HCT116 (cell line): ENCODE data around the gene ASXL2. TPM values are rescaled to one million over a fixed set of nuclear protein-coding genes. Genes with fewer than 3 reads are reported as not detected.

Experiments used
- ATAC-seq: fragments of 200-7000 bp; cut with Tn5 transposase; 2 replicates; pipeline ENCODE4 v1.9.1; 2020; ENCODE audit warnings: mild to moderate bottlenecking, moderate library complexity
- BruUV-seq: library from RNA; stranded (reverse); fragments of 400-500 nt; replicated peaks from 2 replicates; lab custom pipeline; 2021; lab: Mats Ljungman, UMichigan
- CTCF ChIA-PET: fragments of 300-600 bp; sonication (Branson Sonifier 250); formaldehyde crosslinking; loops from one replicate; lab custom pipeline; 2021; ENCODE audit warnings: antibody characterized with exemption; lab: Charles Lee
- POLR2A ChIA-PET: fragments of 300-600, 350-600 bp; sonication (Branson Sonifier 250); formaldehyde crosslinking; loops from one replicate; lab custom pipeline; 2021; ENCODE audit warnings: antibody characterized with exemption; lab: Charles Lee
- RAD21 ChIA-PET, 2 experiments: fragments of 300-600 bp; sonication (Branson Sonifier 250); formaldehyde crosslinking; loops; one replicate each; lab custom pipeline; 2023; ENCODE audit warnings: low total read pairs in 2 of 2; ENCODE audit not compliant: uncharacterized antibody in 2 of 2, unreplicated experiment in 2 of 2, low non-redundant PET in 1 of 2; lab: Charles Lee
- DNase-seq: peaks from one replicate; pipeline ENCODE4 v3.0.0-alpha.2; 2010; ENCODE audit warnings: low read depth, low spot score
- H2AFZ ChIP-seq: fragments of 200-600 bp; shearing (Covaris generic), sonication (generic); 2 replicates; pipeline ENCODE4 v1.6.1; 2017; ENCODE audit warnings: low read depth, mixed run types, mixed read lengths, antibody characterized with exemption, low read length; ENCODE audit not compliant: poor library complexity, severe bottlenecking
- H3K27ac ChIP-seq: 2 replicates; pipeline ENCODE4 v1.5.1; 2012; ENCODE audit warnings: low read depth, low read length
- H3K27me3 ChIP-seq: fragments of 200-600 bp; sonication (generic); 2 replicates; pipeline ENCODE4 v1.6.1; 2016; ENCODE audit warnings: mixed run types, low read length, mixed read lengths; ENCODE audit not compliant: insufficient read depth
- H3K36me3 ChIP-seq, 2 experiments: fragments of 200-500 bp in 1 of 2; fragments of 200-600 bp in 1 of 2; sonication (Bioruptor generic) in 1 of 2; sonication (generic) in 1 of 2; 2 replicates each; pipeline versions ENCODE4 v1.5.1 to v1.6.1; 2014 to 2016; ENCODE audit warnings: low read length in 2 of 2, inconsistent platforms in 1 of 2, mixed read lengths in 1 of 2, mixed run types in 1 of 2; ENCODE audit not compliant: insufficient read depth in 2 of 2, control insufficient read depth in 1 of 2
- H3K4me1 ChIP-seq, 2 experiments: fragments of 200-600 bp in 1 of 2; sonication (generic) in 1 of 2; 2 replicates each; pipeline versions ENCODE4 v1.5.1 to v1.6.1; 2012 to 2017; ENCODE audit warnings: low read length in 2 of 2, inconsistent platforms in 1 of 2, mild to moderate bottlenecking in 1 of 2, mixed read lengths in 1 of 2, mixed run types in 1 of 2, moderate library complexity in 1 of 2; ENCODE audit not compliant: insufficient read depth in 2 of 2, control insufficient read depth in 1 of 2
- H3K4me2 ChIP-seq: fragments of 200-600 bp; sonication (generic); 2 replicates; pipeline ENCODE4 v1.6.1; 2017; ENCODE audit warnings: mixed run types, low read length, mixed read lengths
- H3K4me3 ChIP-seq, 2 experiments: fragments of 200-600 bp in 1 of 2; sonication (generic) in 1 of 2; replicated peaks in 1 of 2; 2 replicates each; pipeline ENCODE4 v1.5.1; 2011 to 2016; ENCODE audit warnings: low read length in 2 of 2, control low read depth in 1 of 2, low read depth in 1 of 2, mild to moderate bottlenecking in 1 of 2, mixed read lengths in 1 of 2, mixed run types in 1 of 2
- H3K79me2 ChIP-seq: fragments of 200-600 bp; sonication (generic); 2 replicates; pipeline ENCODE4 v1.6.1; 2017; ENCODE audit warnings: mild to moderate bottlenecking, mixed run types, low read length, moderate library complexity, mixed read lengths; ENCODE audit not compliant: insufficient read depth
- H3K9ac ChIP-seq: fragments of 200-600 bp; sonication (generic); 2 replicates; pipeline ENCODE4 v1.6.1; 2016; ENCODE audit warnings: low read length, mixed read lengths
- H3K9me2 ChIP-seq: fragments of 200-600 bp; sonication (generic), shearing (Covaris generic); 2 replicates; pipeline ENCODE4 v1.6.1; 2017; ENCODE audit warnings: mixed run types, mild to moderate bottlenecking, moderate library complexity; ENCODE audit not compliant: insufficient read depth
- H3K9me3 ChIP-seq, 2 experiments: fragments of 200-500 bp in 1 of 2; fragments of 200-600 bp in 1 of 2; sonication (Bioruptor generic) in 1 of 2; sonication (generic) in 1 of 2; 2 replicates each; pipeline ENCODE4 v1.6.1; 2014 to 2017; ENCODE audit warnings: low read length in 2 of 2, mixed read lengths in 2 of 2, inconsistent platforms in 1 of 2, low read depth in 1 of 2, mild to moderate bottlenecking in 1 of 2, mixed run types in 1 of 2, moderate library complexity in 1 of 2; ENCODE audit not compliant: control insufficient read depth in 1 of 2, insufficient read depth in 1 of 2
- H4K20me1 ChIP-seq: fragments of 200-600 bp; sonication (generic), shearing (Covaris generic); 2 replicates; pipeline ENCODE4 v1.6.1; 2017; ENCODE audit warnings: mixed run types, mild to moderate bottlenecking, moderate library complexity; ENCODE audit not compliant: insufficient read depth
- ATF3 ChIP-seq: IDR thresholded peaks from 2 replicates; pipeline ENCODE4 v1.6.1; 2012
- CEBPB ChIP-seq: IDR thresholded peaks from 2 replicates; pipeline ENCODE4 v1.6.1; 2012; ENCODE audit warnings: low read depth
- EGR1 ChIP-seq: IDR thresholded peaks from 2 replicates; pipeline ENCODE4 v1.6.1; 2012; ENCODE audit warnings: low read depth
- JUND ChIP-seq: IDR thresholded peaks from 2 replicates; pipeline ENCODE4 v1.6.1; 2012
- POLR2A ChIP-seq: IDR thresholded peaks from 2 replicates; pipeline ENCODE4 v1.7.0; 2011; ENCODE audit warnings: borderline replicate concordance; ENCODE audit not compliant: insufficient read depth, insufficient read length; ENCODE audit errors: extremely low read depth
- POLR2AphosphoS5 ChIP-seq: IDR thresholded peaks from 2 replicates; pipeline ENCODE4 v1.6.1; 2011; ENCODE audit warnings: mild to moderate bottlenecking, low read depth, low read length, moderate library complexity
- RAD21 ChIP-seq: IDR thresholded peaks from 2 replicates; pipeline ENCODE4 v1.6.1; 2012; ENCODE audit warnings: low read depth, mild to moderate bottlenecking
- REST ChIP-seq: IDR thresholded peaks from 2 replicates; pipeline ENCODE4 v1.6.1; 2012; ENCODE audit warnings: low read depth
- YY1 ChIP-seq: IDR thresholded peaks from 2 replicates; pipeline ENCODE4 v1.6.1; 2011; ENCODE audit warnings: low read length, low read depth, moderate library complexity, mild to moderate bottlenecking; ENCODE audit not compliant: insufficient replicate concordance; ENCODE audit errors: extremely low read depth
- ZFX ChIP-seq: fragments of 450-650 bp; IDR thresholded peaks from 2 replicates; pipeline ENCODE4 v1.6.1; 2017
- intact Hi-C: fragments of 100-400 bp; cut with micrococcal nuclease; formaldehyde crosslinking; loops from 2 replicates; pipeline ENCODE4 v1.10.0; 2022
- total RNA-seq: library from RNA; stranded (reverse); gene quantifications from one replicate; pipeline ENCODE4 v1.2.1, GENCODE V29; 2021; ENCODE audit not compliant: unreplicated experiment

The ASXL2 gene
- total RNA-seq, 1 experiment from 2014 or later = 29.2 TPM

- Histone ChIP-seq H4K20me1 (no peaks in the 10 kb centered on the region), H3K9me2 (no peaks in the 10 kb centered on the region), H3K4me1 (peaks cover 0 to 3% of the 10 kb centered on the region in 2 experiments; a peak in 1 of 4 replicates), H3K79me2 (no peaks in the 10 kb centered on the region), H3K4me3 (no peak overlapping the region), H2AFZ (no peak overlapping the region), H3K27me3 (no peaks in the 10 kb centered on the region), H3K9ac (no peak overlapping the region), H3K36me3 (no peaks in the 10 kb centered on the region), H3K4me2 (no peak overlapping the region), H3K9me3 (no peaks in the 10 kb centered on the region)
- no peak for ATAC-seq
- no peak for DNase-seq
- no TSS peak for BruUV-seq
- CTCF ChIA-PET = no interaction called here
- intact Hi-C loops = no loop called here
- TF ChIP-seq REST = no peak
- TF ChIP-seq YY1 = no peak
- no peak for TF ChIP-seq CEBPB
- TF ChIP-seq POLR2A = no peak
- TF ChIP-seq ATF3 = no peak
- no peak for TF ChIP-seq JUND
- no peak for TF ChIP-seq ZFX
- TF ChIP-seq EGR1 = no peak
- TF ChIP-seq POLR2AphosphoS5 = no peak
- no peak for TF ChIP-seq RAD21
- TF ChIP-seq, all 23 proteins: peak for 0
- no peak overlapping the region for H3K27ac ChIP-seq
- ChIA-PET RAD21 (no interaction called here), POLR2A (interaction anchor here (1.4 kb wide), 1 partner anchor 9 kb away, joined by 7 read pairs; the partner anchor contains the start of gene ASXL2)
These were observed 9.4 kb upstream of the ASXL2 start for GRCh38 chr2:25887624-25888242.
